Lung (tissue), 13 donors: Measurements from ENCODE around the gene MMP24. TPM values are rescaled to one million over a fixed set of nuclear protein-coding genes. Genes with fewer than 3 reads are reported as not detected.

Experiments
- ATAC-seq: fragments of 200-7000 bp; cut with Tn5 transposase; one replicate; pipeline ENCODE4 v1.9.1; 2020; ENCODE audit warnings: moderate number of reproducible peaks; ENCODE audit not compliant: insufficient read depth, low FRiP score
- DNase-seq, 3 donors: peaks; one replicate each; pipeline ENCODE4 v3.0.0-alpha.2; 2013 to 2017
- H3K27ac ChIP-seq, 2 donors: one replicate each; pipeline ENCODE4 v1.5.1; 2013; ENCODE audit warnings: mild to moderate bottlenecking in 2 of 2, moderate library complexity in 2 of 2, control low read depth in 1 of 2, inconsistent platforms in 1 of 2, low read depth in 1 of 2, low read length in 1 of 2
- H3K27me3 ChIP-seq, 3 donors: one replicate each; pipeline ENCODE4 v1.5.1; 2013; ENCODE audit warnings: low read length in 2 of 3; ENCODE audit not compliant: control insufficient read depth in 3 of 3, insufficient read depth in 3 of 3
- H3K36me3 ChIP-seq, 4 donors: one replicate each; pipeline ENCODE4 v1.5.1; 2013; ENCODE audit warnings: low read length in 4 of 4, mild to moderate bottlenecking in 1 of 4, moderate library complexity in 1 of 4; ENCODE audit not compliant: control insufficient read depth in 4 of 4, insufficient read depth in 4 of 4
- H3K4me1 ChIP-seq, 5 donors: one replicate each; pipeline ENCODE4 v1.5.1; 2013; ENCODE audit warnings: low read length in 5 of 5, mild to moderate bottlenecking in 2 of 5, moderate library complexity in 1 of 5; ENCODE audit not compliant: control insufficient read depth in 5 of 5, insufficient read depth in 5 of 5
- H3K4me3 ChIP-seq: one replicate; pipeline ENCODE4 v1.5.1; 2013; ENCODE audit warnings: mild to moderate bottlenecking, control low read depth, moderate library complexity
- H3K9ac ChIP-seq, 2 donors: one replicate each; pipeline ENCODE4 v1.5.1; 2013; ENCODE audit warnings: low read length in 2 of 2, control low read depth in 1 of 2; ENCODE audit not compliant: insufficient read depth in 1 of 2
- H3K9me3 ChIP-seq, 4 donors: one replicate each; pipeline ENCODE4 v1.5.1; 2013; ENCODE audit warnings: low read length in 3 of 4, mild to moderate bottlenecking in 1 of 4, moderate library complexity in 1 of 4; ENCODE audit not compliant: control insufficient read depth in 4 of 4, insufficient read depth in 3 of 4
- CTCF ChIP-seq: IDR thresholded peaks from 2 replicates; pipeline ENCODE4 v1.5.1; 2012; ENCODE audit warnings: mild to moderate bottlenecking; ENCODE audit errors: control extremely low read depth, extremely low read depth
- WGBS, 2 donors: extraction: QIAGEN DNeasy Blood & Tissue Kit; methylation state at CpG; one replicate each; pipeline ENCODE4 v1.1.7; 2013; 5-methylcytosine and 5-hydroxymethylcytosine counted together
- polyA plus RNA-seq, 2 donors: library from polyadenylated mRNA; stranded (reverse); fragments of 200-250 nt; gene quantifications; one replicate each; pipeline ENCODE4 v1.2.1, GENCODE V29; 2013
- small RNA-seq: library from RNA; depleted of rRNA; stranded (forward); fragments of <200 nt; gene quantifications from one replicate; pipeline ENCODE3, GENCODE V24; 2014; ENCODE audit warnings: low replicate concordance
- total RNA-seq, 2 donors: library from RNA; depleted of rRNA in 1 of 2; stranded (reverse); fragments of >200 nt in 1 of 2; gene quantifications; one replicate each; pipeline ENCODE4 v1.2.1, GENCODE V29; 2014 to 2021
- donor health status: control.
- donor health status: control.
- donor health status: Bipolar disorder and iron deficiency.
- donor health status: healthy.
- donor health status: DM: yes; HTN: yes; CAD: no.

The MMP24 gene
- total and polyA plus RNA-seq, 4 donors: 2.3 to 10.1 (median 6.7) TPM

- peak in 1 of 3 donors; percentile 25 for DNase-seq
These were observed 94.1 kb downstream of the MMP24 start for GRCh38 chr20:35320396-35321126.

GRCh38 chr20:35325401-35325800 lies 98.9 kb downstream of the MMP24 start:
- Histone ChIP-seq H3K9ac (no peak overlapping the region), H3K4me1 (peaks cover 0 to 11% (median 0%) of the 10 kb centered on the region in 5 donors), H3K36me3 (peaks cover 0 to 6% (median 0%) of the 10 kb centered on the region in 4 donors), H3K27me3 (no peaks in the 10 kb centered on the region), H3K27ac (no peak overlapping the region), H3K4me3 (no peak overlapping the region), H3K9me3 (no peaks in the 10 kb centered on the region)
- no peak for TF ChIP-seq CTCF
- ATAC-seq: no peak
- no peak for DNase-seq
- 82 to 89% methylated on average over 6 of the region's 6 CpGs for WGBS, 2 donors

More at GRCh38 chr20:35320396-35321126, 94.1 kb downstream of the MMP24 start:
- no peak for ATAC-seq
- no peaks in the 10 kb centered on the region for H3K27me3 ChIP-seq
- no peaks in the 10 kb centered on the region for H3K36me3 ChIP-seq
- WGBS, 2 donors: 92 to 96% methylated on average over 3 of the region's 3 CpGs
- no peak for TF ChIP-seq CTCF
- no peak overlapping the region for H3K9ac ChIP-seq
- peaks cover 0 to 15% (median 8%) of the 10 kb centered on the region in 5 donors for H3K4me1 ChIP-seq
- H3K4me3 ChIP-seq: no peak overlapping the region
- no peak overlapping the region for H3K27ac ChIP-seq
- no peaks in the 10 kb centered on the region for H3K9me3 ChIP-seq

- ATAC-seq (no peak), DNase-seq (no peak)
- Histone ChIP-seq H3K4me1 (peaks cover 0 to 9% (median 0%) of the 10 kb centered on the region in 5 donors), H3K9ac (no peak overlapping the region), H3K4me3 (no peak overlapping the region), H3K27me3 (no peaks in the 10 kb centered on the region), H3K9me3 (no peaks in the 10 kb centered on the region), H3K36me3 (peaks cover 0 to 6% (median 0%) of the 10 kb centered on the region in 4 donors), H3K27ac (no peak overlapping the region)
- WGBS, 2 donors: 86 to 87% methylated on average over 11 of the region's 11 CpGs
- no peak for TF ChIP-seq CTCF
These were observed 99.7 kb downstream of the MMP24 start for GRCh38 chr20:35326021-35326739.

Small RNA genes lying within 50 kb of the gene (small RNA-seq; reads per million reads assigned to genes)
- gene MT1P3 (not detected), gene RNA5SP483 (not detected)

Other genes starting within 250 kb of the MMP24 start
- 10 to 100 TPM; 44.0 to 62.5 TPM for gene TRPC4AP, start 133.9 kb upstream of the MMP24 start, total RNA-seq
- gene TRPC4AP, start 133.9 kb upstream of the MMP24 start, polyA plus RNA-seq: 10 to 100 TPM; 37.6 to 56.3 TPM
- gene EDEM2, start 79.4 kb upstream of the MMP24 start, total RNA-seq: 10 to 100 TPM; 25.8 to 51.6 TPM
- 10 to 100 TPM; 19.4 to 42.6 TPM for gene EDEM2, start 79.4 kb upstream of the MMP24 start, polyA plus RNA-seq
- 10 to 100 TPM; 22.5 to 26.2 TPM for gene PROCR, start 54.6 kb upstream of the MMP24 start, total RNA-seq
- 10 to 100 TPM; 14.4 to 31.0 TPM for gene PROCR, start 54.6 kb upstream of the MMP24 start, polyA plus RNA-seq
- gene MMP24OS, start 51.4 kb downstream of the MMP24 start, total RNA-seq: 100 to 1,000 TPM in 1 of 2 donors, 10 to 100 TPM in 1; 32.1 to 117 TPM
- 100 to 1,000 TPM in 1 of 2 donors, 10 to 100 TPM in 1; 27.8 to 106 TPM for gene MMP24OS, start 51.4 kb downstream of the MMP24 start, polyA plus RNA-seq
- 100 to 1,000 TPM in 1 of 2 donors, 10 to 100 TPM in 1; 47.8 to 119 TPM for gene EIF6, start 58.1 kb downstream of the MMP24 start, total RNA-seq
- gene EIF6, start 58.1 kb downstream of the MMP24 start, polyA plus RNA-seq: 100 to 1,000 TPM; 118 to 191 TPM
- gene FAM83C, start 65.7 kb downstream of the MMP24 start, total RNA-seq: not detected
- gene FAM83C, start 65.7 kb downstream of the MMP24 start, polyA plus RNA-seq: not detected
- 10 to 100 TPM; 39.8 to 46.8 TPM for gene UQCC1, start 185.3 kb downstream of the MMP24 start, total RNA-seq
- 10 to 100 TPM; 20.8 to 26.3 TPM for gene UQCC1, start 185.3 kb downstream of the MMP24 start, polyA plus RNA-seq
- 1 to 10 TPM in 1 of 2 donors, under 1 TPM in 1; 0.21 to 1.1 TPM for gene GDF5, start 211.5 kb downstream of the MMP24 start, total RNA-seq
- gene GDF5, start 211.5 kb downstream of the MMP24 start, polyA plus RNA-seq: 1 to 10 TPM in 1 of 2 donors, under 1 TPM in 1; 0.28 to 1.5 TPM
- 10 to 100 TPM; 27.0 to 34.5 TPM for gene CEP250, start 228.9 kb downstream of the MMP24 start, total RNA-seq
- 10 to 100 TPM in 1 of 2 donors, 1 to 10 TPM in 1; 8.7 to 12.3 TPM for gene CEP250, start 228.9 kb downstream of the MMP24 start, polyA plus RNA-seq